Daoy (cell line): Measurements from ENCODE around the gene TTI1. TPM values are rescaled to one million over a fixed set of nuclear protein-coding genes. Genes with fewer than 3 reads are reported as not detected.

Experiments
- DNase-seq: peaks from one replicate; pipeline ENCODE4 v3.0.0-alpha.2; 2015; ENCODE audit warnings: low read depth
- total RNA-seq: library from RNA; depleted of rRNA; stranded (reverse); fragments of >200 nt; shearing (Covaris generic); gene quantifications from 2 replicates; pipeline ENCODE4 v1.2.3, GENCODE V29; 2014; rRNA removed

The TTI1 gene
- total RNA-seq, 1 experiment from 2014 or later: 17.8 TPM

GRCh38 chr20:37938954-37939353 lies 94.3 kb downstream of the TTI1 start:
- DNase-seq: no peak

- no peak for DNase-seq
These were observed 95.0 kb downstream of the TTI1 start for GRCh38 chr20:37938181-37938750.

GRCh38 chr20:37937686-37938085 lies 95.6 kb downstream of the TTI1 start:
- DNase-seq: no peak

- DNase-seq: no peak
These were observed 96.8 kb downstream of the TTI1 start for GRCh38 chr20:37936451-37936850.

GRCh38 chr20:37936041-37936440 lies 97.2 kb downstream of the TTI1 start:
- no peak for DNase-seq

- DNase-seq: no peak
These were observed 97.8 kb downstream of the TTI1 start for GRCh38 chr20:37935435-37935834.

- DNase-seq: no peak
These were observed 98.5 kb downstream of the TTI1 start for GRCh38 chr20:37934634-37935375.

- DNase-seq: no peak
These were observed 99.2 kb downstream of the TTI1 start for GRCh38 chr20:37933786-37934633.

Other genes starting within 250 kb of the TTI1 start
- gene VSTM2L, start 130.3 kb downstream of the TTI1 start, total RNA-seq: 6.9 and 10.0 TPM in 2 replicates
- gene RPRD1B, start 290 bp upstream of the TTI1 start, total RNA-seq: 18.2 and 24.4 TPM in 2 replicates
- 27.3 and 33.4 TPM in 2 replicates for gene TGM2, start 131.8 kb upstream of the TTI1 start, total RNA-seq
- 0.30 and 1.0 TPM in 2 replicates for gene KIAA1755, start 227.3 kb upstream of the TTI1 start, total RNA-seq